ENCODE data around the gene SARS1.

GRCh38 chr1:109171646-109172045 lies 42.1 kb upstream of the SARS1 start:
- TF ChIP-seq EZH2 (IDR thresholded peaks at IDR 0.05) = no peak
- no peak for TF ChIP-seq CTCF (IDR thresholded peaks at IDR 0.05)

Data from neural progenitor cell (in vitro differentiated cells).